NCI-H128 (cell line): ENCODE measurements around the gene PKP3.
"Not testable (repeated sequence)": the region's sequence is repeated elsewhere in the genome, so short reads cannot be mapped to it uniquely, and the experiment has no call there.

Source experiments
- DNase-seq: peaks from one replicate; lab custom pipeline; 2025; ENCODE audit not compliant: unreplicated experiment; lab: John Stamatoyannopoulos, UW

Gene PKP3

GRCh38 chr11:410711-411110 is 16.7 kb downstream of the PKP3 start:
- DNase-seq = not testable (repeated sequence)

DNA sequence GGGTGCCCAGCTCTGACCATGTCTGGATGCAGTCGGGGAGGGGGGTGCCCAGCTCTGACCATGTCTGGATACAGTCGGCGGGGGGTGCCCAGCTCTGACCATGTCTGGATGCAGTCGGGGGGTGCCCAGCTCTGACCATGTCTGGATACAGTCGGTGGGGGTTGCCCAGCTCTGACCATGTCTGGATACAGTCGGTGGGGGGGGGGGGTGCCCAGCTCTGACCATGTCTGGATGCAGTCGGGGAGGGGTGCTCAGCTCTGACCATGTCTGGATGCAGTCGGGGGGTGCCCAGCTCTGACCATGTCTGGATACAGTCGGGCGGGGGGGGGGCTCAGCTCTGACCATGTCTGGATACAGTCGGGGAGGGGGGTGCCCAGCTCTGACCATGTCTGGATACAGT is 17.5 kb downstream of the PKP3 start:
- DNase-seq = not testable (repeated sequence)

- no peak for DNase-seq
Observed at GRCh38 chr11:412641-413119, 18.7 kb downstream of the PKP3 start.

- no peak for DNase-seq
Observed at GRCh38 chr11:413120-414081, 19.4 kb downstream of the PKP3 start.

DNA sequence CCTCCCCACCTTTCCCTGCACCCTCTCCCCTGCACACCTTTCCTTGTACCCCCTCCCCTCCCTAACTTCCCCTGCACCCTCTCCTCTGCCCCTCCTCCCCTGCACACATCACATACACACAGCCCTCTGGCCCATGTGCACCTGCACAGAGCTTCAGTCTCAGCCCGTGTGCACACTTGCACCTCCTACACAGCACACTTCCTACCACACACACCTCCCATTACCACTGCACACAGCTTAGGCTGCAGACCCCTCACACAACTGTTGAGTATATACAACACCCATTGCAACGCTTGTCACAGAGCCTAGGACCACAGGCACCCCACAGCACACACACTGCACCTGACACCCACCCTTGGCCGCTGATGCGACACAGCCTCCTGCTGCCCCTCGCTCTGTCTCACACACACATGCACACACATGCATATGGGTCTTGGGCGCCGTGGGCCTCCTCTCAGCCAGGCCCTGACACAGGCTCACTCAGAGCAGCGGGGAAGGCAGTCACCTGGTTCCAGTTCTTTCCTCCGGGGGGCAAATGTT is 20.4 kb downstream of the PKP3 start:
- no peak for DNase-seq

DNA sequence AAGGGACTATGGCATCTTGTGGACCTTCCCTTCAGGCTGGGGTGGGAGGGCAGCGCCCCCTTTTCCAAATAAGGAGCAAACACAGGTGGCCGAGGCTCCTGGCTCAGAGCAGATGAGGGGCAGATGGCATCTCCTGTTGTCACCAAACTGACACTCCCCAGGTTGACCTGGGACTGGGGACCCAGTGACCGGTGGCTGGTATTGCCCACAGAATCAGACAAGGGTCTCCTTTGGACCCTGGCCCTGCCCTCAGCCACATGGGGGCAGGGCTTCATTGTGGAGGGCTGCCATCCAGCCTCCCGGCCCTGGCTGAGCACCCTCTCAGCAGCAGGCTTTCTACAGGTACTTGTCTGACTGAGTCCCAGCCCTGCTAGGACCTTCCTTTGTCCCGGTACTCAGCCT is 21.6 kb downstream of the PKP3 start:
- DNase-seq = no peak

GRCh38 chr11:416051-416756 is 22.2 kb downstream of the PKP3 start:
- DNase-seq = no peak

DNA sequence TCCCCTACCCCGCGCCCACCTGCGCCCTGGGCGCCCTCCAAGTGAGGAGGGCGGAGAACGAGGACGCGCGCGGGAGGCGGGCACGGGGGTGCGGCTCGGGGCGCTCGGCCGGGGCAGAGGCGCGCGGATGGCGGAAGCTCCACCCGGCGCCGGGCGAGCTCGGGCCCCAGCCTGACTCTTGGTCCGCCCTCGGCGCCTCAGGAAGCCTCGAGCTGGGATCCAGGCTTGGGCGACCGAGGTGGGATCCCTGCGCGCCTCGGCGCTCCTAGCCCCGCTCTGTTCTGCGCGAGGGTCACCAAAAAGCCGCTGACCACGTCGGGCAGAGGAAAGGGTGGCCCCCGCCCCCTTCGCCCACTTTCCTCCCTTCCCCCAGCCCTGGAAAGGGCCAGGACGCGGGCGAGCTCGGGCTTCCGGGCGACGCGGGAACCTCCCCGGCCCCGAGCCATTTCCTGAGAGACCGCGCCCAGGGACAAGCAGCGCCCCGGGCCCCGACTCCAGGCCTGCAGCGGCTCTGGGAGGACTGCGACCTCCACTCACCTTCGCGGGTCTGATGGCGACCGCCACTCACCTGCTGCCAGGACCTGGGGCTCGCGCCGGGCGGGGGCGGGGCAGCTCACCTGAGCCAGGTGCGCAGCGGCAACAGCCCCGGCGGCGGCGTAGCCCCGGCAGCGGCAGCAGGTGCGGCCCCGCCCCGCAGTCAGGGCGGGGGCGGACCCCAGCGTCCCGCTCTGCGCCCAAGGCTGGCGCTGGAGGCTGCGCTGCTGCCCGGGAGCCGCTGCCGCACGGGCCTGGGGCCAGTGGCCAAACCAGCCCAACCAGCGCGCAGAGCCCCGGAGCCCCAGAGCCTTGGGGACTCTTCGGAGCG is 23.0 kb downstream of the PKP3 start:
- DNase-seq = peak; percentile 39

DNA sequence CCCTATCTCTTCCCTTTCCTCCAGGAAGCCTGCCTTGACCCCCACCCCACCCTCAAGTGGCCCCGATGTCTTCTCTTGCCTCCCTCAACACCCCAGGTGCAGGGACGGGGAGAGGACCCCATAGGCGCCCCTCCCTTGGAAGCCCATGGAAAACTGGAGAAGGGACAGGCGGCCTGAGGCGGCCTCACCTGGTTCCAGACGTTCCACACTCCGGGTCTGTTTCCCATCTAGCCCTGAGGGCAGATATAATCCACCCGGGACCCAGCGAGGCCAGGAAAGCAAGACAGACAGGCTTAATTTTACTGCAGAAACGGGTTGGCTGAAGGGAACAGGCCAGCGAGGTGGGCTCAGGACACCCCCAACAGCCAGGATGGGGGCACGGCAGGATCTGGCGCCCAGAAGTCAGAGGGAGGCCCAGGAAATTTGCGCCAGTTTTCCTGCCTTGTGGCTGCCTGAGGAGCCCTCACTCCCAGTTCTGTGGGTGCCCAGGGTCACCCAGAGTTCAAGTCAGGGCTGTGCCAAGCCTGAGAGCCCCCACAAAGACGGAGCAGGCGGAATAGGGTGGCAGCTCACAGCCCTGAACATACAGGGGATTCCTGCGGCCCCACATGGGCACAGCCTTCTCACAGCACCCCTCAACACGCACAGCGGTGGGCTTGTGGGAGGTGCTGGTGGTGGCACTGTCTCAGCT is 23.8 kb downstream of the PKP3 start:
- no peak for DNase-seq

GRCh38 chr11:418343-419247 is 24.6 kb downstream of the PKP3 start:
- no peak for DNase-seq

DNA sequence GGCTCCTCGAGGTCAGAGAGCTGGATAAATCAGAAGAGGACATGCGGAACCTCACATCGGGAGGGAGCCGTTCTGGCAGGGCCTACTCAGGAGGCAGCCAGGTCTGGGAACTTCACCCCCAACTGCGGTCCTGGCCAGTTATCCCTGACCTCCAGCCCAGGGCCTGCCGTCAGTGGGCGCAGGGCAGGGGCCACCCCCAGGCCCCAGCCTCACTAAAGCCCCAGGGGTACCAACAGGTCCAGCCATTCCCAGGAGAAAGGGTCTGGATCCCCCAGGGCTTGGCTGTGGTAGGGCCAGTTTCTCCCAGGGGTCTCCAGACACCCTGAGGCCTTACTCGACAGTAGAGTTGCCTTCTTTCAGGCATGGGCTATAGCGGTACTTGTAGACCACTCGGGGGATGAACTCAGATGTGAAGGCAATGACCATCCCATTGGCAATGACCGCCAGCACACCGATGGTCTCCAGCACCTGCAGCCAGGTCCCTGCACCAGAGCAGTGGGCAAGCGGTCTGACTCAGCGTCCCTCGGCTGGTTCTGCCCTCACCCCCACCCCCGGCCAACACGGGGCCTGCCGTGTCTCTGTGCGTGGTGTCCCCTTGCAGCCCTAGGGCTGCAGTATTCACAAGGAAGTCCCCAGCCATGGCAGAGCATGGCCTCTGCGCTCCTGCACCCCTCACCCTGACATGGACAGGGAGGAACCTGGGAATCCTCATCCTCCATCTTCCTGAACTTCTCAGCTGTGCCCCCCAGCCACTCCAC is 25.4 kb downstream of the PKP3 start:
- DNase-seq = no peak

GRCh38 chr11:420054-420910 is 26.3 kb downstream of the PKP3 start:
- no peak for DNase-seq

GRCh38 chr11:420911-421321 is 26.9 kb downstream of the PKP3 start:
- DNase-seq = no peak

DNA sequence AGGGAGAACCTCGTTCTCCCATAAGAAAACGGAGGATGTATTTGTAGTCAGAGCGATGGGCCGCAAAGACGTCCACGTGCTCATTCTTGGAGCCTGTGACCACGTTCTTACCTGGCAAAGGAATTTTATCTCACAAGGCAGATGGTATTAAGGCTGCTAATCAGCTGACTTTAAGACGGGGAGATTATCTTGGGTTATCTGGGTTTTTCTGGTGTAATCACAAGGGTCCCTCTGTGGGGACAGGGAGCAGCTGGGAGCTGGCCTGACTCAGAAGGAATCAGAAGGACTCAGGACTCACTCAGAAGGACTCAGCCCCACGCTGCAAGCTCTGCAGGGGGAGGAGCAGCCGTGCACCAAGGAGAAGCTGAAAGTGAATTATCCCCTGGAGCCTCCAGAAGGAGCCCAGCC is 28.2 kb downstream of the PKP3 start:
- no peak for DNase-seq

GRCh38 chr11:424232-424631 is 30.2 kb downstream of the PKP3 start:
- DNase-seq = no peak

DNA sequence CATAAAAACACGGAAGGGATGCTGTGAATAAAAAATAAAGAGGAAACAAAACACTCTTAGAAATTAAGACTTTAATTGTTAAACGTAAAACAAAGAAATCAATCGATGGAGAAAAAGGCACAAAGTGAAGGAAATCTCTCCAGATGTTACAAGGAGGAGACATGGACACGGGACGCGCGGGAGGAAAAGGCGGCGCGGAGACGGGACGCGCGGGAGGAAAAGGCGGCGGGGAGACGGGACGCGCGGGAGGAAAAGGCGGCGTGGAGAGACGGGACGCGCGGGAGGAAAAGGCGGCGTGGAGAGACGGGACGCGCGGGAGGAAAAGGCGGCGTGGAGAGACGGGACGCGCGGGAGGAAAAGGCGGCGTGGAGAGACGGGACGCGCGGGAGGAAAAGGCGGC is 30.8 kb downstream of the PKP3 start:
- DNase-seq = not testable (repeated sequence)

DNA sequence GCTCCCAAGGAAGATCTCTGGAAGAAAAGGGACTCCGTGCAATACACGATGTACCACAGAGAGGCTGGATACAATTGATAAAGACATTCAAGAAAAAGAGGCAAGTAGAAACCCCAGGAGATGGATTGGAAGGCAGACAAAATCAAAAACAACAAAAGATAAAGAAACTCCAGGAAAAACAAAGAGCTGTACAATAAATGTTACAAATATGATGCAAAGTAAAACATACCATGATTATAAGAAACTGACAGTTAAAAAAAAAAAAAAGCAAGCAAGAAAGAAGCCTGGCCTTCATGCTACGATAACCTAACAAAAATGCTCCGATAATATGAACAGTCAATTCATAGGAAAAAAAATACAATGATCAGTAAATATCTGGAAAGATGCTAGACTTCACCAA is 31.3 kb downstream of the PKP3 start:
- DNase-seq = no peak

DNA sequence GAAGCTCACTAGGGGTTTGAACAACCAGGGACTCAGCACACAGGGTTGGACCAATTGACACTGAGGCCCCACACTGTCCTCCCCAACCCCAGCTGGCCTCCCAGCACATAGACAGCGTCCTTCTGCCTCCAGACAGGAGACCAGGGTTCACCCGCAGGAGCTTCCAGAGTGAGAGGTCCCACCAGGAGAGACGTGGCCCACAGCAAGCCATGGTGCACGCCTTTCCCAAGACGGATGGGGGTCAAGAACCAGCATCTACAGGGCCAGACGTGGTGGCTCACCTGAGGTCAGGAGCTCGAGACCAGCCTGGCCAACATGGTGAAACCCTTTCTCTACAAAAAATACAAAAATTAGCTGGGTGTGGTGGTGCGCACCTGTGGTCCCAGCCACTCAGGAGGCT is 32.8 kb downstream of the PKP3 start:
- no peak for DNase-seq
